DMS153 (cell line): Measurements from ENCODE around the gene EGFLAM.

ENCODE experiments used
- DNase-seq: peaks from one replicate; lab custom pipeline; 2025; lab: John Stamatoyannopoulos, UW

Gene EGFLAM

DNA sequence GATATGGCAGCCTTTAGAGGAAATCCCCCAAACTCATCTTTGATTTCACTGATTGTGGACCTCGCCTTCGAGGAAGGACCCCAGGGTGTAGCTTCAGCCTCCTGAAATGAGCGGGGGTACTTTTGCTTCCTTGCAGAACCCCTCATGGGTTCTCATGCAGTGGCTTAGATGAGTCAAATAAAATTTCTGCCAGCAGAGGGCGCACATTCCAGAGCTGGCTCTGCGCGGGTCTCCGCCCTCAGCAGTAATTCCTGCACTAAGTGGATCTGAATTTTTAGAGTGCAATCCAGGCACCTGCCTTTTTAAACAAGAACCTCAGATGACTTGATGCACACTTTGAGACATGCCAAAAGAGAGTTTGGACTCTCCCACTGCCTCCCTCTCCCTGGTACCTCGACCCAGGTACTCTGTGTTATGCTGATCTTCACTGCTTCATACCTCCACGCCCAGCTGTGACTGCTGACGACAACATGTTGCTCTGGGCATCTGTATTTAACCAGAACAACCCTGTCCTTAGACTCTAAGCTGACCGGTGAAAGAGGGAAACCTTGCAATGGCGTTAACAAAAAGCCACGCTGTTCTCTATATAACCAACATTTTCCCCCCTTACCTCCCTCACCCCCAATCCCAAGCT, 7.3 kb downstream of the EGFLAM start:
- DNase-seq, result no peak

DNA sequence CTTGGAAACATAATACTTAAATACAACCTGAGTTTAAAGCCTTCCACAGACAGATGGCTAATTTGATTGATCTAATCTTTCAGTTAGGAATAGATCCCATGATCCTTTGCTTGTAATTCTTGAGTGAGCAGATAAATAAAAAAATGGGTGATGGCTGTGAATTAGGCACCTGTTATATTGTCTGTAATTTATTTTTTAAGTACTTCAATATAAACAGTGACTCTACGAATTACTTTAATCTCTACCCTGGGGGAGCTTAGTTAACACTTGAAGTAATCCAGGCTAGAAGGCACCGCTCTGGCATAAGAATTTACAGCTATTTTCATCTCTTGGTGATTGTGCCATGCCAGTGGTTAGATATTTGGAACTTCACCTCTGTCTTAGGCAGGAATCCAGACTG, 9.0 kb downstream of the EGFLAM start:
- DNase-seq, result no peak

DNA sequence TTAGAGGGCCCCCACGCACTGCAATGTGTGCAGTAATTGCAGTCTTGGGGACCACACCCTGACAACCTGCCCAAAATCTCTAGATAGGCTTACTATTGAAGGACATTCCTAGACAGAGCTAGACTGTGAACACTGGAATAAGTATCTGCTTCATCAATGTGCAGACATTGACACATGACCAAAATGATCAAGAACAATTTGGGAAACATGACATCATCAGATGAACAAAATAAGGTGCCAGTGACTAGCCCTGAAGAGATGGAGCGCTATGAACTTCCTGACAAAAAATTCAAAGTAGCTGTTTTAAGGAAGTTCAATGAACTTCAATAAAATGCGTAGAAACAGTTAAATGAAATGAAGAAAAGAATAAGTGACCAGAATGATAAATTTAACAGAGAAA, 15.3 kb downstream of the EGFLAM start:
- DNase-seq, result no peak

DNA sequence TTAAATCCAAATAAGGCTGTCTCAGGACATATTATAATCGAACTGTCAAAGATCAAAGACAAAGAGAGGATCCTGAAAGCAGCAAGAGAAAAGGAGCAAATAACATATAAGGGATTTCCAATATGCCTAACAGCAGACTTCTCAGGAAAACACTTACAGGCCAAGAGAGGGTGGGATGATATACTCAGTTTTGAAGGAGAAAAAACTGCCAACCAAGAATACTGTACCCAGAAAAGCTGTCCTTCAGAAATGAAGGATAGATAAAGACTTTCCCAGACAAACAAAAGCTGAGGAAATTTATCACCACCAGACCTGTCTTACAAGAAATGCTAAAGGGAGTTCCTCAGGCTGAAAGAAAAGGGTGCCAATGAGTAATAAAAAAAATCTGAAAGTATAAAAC, 16.0 kb downstream of the EGFLAM start:
- no peak for DNase-seq

DNA sequence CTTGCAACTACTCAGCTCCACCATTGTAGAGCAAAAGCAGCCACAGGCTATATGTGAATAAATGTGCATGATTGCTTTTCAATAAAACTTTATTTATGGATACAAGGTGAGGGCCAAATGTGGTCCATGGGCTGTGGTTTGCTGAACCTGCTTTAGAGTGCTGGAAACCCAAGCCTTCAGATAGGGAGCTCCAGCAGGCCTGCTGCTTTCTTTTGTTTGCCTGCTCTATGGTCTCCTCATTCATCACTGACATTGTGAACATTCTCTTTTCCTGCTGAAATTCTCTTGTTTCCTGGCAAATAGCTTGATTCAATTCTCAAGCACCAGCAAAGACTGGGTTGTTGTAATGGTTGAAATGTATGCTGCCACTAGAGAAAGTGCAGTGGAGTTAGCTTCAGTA, 26.0 kb downstream of the EGFLAM start:
- no peak for DNase-seq

DNA sequence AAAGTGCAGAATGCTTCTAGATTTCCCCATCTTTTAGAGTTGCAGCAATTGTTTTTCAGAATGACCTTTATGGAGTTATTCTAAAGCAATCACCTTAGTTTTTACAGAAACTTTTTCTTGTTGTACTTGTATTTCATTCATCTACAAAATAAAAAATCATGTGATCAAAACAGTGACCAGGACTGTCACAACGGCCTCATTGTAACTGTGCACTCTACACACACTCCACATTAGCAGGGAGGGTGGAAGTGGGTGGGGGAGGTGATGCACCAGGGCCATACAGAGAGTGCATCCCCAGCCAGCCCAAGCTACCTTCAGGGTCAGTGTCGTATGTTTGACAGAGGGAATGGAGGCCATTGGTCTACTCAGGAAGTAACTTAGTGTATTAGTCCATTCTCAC, 26.9 kb downstream of the EGFLAM start:
- no peak for DNase-seq

DNA sequence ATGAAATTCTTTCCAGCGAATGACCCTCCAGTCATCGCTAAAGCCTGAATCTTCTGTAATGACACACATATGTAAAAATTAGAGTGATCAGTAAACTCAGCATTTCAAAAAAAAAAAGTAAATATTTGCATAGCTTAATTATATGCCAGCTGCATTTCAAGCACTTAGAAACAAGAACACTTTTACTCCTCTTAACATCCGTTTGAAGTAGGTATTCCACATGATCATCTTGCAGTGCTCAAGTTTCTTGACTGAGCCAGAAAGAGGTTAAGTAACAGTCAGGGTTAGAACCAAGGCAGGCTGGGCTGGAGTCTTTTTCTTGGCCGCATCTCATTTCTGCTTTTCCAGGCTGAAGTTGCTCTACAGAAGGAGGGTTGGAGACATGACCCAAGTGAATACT, 27.6 kb downstream of the EGFLAM start:
- no peak for DNase-seq

DNA sequence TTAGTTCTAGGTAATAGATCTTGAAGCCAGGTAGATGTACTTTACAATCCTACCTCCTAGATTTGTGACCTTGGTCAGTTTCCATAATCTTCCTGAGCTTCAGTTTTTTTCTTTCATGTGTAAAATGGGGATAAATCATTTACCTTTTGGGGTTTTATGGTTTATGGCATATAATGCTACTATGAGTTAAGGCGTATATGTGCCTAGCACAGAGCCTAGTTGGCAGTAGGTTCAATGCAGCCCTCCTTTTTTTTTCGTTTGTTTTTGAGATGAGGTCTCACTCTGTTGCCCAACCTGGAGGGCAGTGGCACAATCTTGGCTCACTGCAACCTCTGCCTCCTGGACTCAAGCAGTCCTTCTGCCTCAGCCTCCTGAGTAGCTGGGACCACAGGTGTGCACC, 28.8 kb downstream of the EGFLAM start:
- no peak for DNase-seq

DNA sequence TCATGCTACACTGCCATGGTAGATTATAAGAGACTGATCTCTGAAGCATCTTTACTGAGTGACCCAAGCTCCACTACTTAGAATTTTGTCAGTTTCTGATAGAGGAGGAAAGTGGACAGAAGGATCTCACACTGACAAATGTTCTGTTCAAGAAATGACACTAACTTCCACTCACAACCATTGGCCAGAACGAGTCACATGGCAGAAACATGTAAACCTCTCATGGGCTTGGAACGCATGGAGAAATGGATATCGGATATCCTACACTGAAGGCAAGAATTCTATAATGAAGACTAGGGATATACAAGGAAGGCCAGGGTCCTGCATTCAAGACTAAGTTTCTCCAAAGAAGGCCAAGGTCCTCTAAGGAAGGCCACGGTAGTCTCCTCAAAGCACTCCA, 31.1 kb downstream of the EGFLAM start:
- DNase-seq, result no peak

DNA sequence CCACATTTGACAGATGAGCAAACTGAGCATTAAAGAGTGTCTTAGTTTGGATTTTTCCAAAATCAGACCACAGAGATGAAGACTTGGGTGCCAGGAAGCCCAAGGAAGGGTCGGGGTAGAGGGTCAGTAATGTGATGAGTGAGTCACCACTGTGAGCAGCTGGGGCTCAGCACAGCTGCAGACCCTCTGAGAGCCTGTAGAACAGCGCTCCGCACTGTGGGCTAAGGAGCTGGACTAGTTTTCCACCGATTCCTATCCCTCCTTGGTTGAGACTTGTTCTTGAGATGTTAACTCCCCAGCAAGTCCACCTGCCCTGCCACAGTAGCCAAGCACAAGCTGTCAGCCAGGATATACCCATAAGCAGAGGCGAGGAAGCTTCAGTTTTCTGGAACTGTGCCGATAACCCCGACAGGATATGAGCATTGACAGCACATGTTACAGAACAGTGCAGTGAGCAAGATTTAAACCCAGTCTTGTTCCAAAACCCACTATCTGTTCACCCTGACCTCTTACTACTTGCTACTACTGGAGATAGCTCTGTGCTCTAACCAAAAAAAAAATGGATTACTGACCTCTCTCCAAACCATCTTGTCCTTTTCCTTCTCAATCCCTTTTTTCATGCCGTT, 31.8 kb downstream of the EGFLAM start:
- no peak for DNase-seq

DNA sequence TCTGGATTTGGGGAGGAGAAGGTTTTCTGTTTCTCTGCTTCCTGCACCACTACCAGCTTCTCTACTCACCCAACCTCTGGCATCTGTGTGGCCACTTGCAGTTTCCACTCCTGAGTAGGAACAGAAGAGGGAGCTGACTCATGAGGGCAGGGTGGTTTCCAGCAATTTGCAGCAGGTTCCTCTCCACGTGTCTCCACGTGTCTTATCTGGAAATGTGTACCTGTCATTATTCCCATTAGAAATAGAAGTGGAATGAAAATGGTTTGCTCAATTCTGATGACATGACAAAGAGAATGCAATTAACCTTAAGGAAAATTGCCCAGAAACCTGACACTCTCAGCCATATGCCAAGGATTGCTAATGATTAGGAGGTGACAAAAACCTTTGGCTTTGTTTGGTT, 33.0 kb downstream of the EGFLAM start:
- no peak for DNase-seq

DNA sequence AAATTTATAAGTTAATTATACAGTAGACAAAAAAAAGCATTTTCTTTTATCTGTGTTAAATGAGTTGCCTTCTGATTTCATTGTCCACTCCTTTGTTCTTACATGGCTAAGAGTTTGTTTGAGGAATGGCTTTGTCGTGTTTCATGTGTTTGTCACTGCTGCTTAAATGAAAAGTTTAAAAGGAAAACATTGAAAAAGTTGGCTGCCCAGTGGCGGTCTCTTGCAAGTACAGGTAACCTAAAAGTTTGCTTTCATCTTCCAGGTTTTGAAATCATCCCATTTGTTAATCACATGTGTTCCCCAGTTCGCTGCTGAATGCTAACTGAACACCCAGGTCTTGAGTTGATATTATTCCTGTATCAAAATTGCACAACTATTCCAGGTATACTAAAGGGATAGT, 33.9 kb downstream of the EGFLAM start:
- no peak for DNase-seq

DNA sequence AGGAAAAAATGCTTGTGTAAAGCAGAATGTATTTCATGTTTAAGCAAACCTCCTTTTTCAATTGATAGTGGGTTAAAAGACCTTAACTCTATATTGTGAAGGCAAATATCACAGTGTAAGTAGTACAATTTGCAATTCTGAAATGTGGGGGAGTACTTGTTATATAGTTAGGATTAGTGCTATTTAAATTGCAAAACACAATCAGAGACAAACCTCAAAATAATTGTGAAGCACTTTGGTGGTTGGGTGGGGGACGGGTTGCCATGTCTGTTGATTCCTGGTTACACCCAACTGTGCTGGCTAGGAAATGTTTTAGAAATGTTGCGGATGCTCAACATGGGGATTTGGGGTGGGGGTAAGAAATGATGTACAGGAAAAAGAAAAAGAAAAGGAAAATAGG, 37.4 kb downstream of the EGFLAM start:
- no peak for DNase-seq

DNA sequence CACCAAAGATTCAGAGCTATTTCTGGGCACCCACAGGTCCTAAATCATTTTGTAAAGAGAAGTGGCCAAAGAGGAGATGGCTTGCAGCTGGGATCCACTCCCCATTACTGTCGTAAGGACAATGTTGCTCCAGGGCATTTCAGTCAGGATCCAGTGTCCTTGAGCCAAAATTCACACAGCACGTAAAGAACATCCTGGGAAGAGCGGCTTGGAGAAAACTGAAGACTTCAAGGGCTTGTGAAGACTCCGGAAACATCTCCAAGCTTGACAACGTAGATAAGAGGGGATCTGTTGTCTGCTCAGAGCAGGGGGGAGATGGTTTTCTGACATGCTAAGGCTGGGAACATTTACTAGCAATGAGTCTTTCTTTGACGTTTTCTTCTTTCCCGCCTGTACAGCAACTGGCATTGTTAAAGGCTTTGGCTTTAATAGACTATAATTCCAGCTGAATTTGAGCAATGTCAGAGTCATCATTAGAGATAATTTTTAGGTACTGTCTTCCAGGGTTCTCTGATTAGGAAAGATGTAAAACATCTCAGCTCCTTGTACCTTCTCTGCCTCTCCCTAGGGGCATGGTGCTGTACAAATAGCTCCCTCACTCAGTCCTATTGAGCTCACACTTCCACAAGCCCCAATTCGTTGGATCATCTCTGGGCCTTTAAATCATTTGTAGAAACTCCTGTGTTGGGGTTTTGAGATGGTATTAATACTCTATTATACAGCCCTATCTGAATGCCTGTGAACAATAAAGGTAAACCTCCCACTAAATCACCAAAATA, 39.7 kb downstream of the EGFLAM start:
- no peak for DNase-seq

DNA sequence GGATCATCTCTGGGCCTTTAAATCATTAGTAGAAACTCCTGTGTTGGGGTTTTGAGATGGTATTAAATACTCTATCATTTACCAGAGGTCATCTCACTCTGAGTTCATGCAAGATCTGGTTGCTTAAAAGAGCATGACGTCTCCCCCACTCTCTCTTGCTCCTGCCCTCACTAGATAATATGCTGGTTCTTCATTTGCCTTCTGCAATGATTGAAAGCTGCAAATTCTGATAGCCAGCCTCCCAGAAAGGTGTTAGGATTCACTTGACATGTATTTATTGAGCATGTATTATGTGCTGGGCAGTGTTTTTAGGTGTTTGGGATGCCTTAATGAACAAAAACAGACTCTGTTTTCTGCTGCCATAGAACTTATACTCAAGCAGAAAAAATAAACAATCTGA, 41.2 kb downstream of the EGFLAM start:
- DNase-seq, result no peak

DNA sequence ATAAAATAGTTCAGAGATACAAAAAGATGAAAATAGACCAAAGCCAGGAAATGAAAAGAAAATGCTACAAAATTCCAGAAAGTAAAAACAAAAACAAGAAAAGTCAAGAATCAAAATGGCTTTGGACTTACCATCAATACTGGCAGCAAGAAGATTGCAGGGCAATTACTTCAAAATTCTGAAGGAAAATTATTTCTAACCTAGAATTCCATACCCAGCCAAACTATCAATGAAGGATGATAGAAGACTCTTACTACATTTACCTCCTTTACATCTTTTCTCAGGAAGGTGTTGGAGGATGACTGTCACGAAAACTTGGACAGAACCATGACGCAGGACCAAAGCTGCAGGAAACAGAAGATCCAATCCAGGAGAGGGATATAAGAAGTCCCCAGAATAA, 46.8 kb downstream of the EGFLAM start:
- no peak for DNase-seq

DNA sequence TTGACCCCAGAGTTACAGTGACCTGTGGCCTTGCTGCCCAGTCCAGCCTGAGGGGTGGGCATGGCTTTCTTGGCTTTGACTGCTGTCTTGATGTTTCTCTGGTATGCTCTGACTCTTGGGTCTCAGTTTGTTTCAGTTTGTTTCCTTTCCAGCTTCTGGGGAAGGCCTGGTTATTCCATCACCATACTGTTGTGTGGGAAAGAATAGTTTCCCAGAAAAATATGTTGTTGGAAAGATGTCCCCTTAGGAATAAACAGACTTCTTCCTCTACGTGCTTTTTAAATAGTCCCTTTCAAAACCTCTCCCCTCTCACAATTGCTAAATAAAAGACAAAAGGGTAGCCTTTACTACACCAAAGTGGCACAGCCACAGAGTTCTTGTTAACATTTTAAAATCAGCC, 49.5 kb downstream of the EGFLAM start:
- DNase-seq, result no peak

DNA sequence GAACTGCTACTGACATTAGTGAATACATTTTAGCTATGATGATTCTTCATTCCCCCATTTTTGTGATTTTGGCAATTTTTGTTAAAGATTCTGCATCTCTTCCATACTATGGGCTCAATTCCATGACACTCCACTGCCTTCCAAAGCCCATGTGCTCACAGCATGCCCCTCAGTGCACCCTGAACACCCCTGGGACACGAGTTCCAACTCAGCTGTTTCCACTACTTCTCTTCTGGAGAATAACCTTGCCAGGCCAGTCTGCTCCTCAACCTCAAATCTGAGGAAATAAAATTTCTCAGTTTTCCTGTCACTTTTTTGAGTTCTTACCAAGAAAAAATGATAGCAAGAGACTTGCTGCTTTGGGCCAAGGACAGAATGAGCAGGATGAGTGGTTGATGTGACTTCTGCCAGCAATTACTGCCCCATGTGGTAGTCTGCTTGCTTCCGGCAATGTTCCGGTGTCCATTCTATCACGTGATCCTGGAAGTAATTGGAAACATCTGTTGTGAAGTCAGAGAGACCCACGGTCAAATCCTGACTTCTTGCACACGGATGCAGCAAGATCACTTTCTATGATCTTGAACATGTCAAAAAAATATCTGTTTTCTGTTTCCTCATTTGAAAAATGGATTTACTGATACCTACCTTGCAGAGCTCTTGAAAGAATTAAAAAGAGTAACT, 58.3 kb downstream of the EGFLAM start:
- DNase-seq, result no peak

DNA sequence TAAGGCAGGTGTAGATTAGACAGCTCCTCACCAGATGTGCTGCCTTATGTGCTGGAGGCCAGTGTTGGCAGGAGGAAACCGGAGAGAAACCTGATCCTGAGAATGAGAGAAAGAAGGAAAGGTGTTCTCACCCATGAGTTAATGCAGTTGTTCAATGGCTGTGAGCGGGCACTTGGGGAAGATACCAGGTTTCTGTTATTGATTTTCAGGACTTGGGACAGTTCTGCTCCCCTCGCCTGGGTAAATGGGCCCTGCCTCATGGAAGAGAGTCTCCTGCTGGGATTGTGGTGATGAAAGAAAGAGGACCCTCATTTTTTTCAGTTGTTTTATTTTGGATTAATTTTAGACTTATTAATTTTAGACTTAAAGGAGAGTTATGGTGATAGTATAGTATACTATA, 59.5 kb downstream of the EGFLAM start:
- no peak for DNase-seq

DNA sequence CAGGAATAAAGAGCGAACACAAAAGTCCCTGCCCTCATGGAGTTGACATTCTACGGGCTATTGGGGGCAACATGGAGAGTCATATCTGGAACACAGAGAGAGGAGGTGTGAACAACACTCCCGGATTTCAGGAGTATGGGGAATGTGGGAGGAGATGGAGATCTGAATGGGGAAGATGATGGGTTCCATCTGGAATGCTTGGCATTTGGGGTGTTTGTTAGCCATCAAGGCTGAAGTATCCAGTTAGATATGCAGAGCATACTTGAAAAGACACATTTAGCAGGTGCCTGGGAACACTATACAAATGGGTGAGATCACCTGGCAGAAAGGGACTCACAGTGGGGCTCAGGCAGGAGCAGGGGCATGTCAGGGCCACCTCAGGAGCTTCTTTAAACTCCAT, 61.1 kb downstream of the EGFLAM start:
- no peak for DNase-seq

DNA sequence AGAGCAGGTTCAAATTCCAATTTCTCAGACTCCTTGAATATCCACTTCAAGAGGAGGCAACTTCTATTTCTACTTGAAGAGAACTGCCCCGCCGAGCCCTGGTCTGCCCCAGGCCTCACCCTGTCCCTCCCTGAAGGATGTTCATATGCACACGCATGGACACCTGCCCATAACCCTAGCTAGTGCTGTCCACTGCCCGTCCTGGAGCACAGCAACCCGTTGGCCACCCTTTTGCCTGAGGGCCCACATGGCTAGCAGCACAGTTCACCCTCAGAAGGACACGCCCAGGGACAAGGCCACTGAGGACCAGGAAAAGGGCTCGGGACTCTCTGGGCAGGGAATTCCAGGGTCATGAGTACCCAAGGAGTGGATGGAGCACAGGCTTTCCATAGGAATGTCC, 63.6 kb downstream of the EGFLAM start:
- DNase-seq, result no peak

DNA sequence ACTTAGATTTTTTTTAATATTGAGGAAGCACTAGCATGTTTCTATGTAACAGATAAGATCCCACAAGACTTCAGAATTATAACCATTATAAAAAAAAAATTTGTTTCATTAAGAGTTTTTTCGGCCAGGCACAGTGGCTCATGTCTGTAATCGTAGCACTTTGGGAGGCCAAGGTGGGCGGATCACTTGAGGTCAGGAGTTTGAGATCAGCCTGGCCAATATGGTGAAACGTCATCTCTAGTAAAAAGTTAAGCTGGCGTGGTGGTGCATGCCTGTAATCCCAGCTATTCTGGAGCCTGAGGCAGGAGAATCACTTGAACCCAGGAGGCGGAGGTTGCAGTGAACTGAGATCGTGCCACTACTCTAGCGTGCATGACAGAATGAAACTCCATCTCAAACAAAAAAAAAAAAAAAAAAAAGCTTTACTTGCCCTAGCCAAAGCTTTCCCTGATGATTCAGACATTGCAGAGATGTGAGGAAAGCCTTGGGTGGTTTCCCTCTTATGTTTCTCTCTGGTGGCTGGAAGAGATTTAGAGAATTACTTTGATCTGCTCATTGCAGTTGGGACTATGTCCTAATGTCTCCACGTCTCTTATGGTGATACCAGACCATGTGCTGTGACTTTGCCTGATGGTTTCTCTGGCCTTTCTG, 65.4 kb downstream of the EGFLAM start:
- DNase-seq, result no peak
